OCI-LY7 (cell line): ENCODE measurements around the gene TLE3.

Experiments used
- CTCF ChIP-seq: fragments of 200-600 bp; sonication (generic); conservative IDR thresholded peaks from 2 replicates; pipeline ENCODE4 v1.5.1; 2014; ENCODE audit warnings: mild to moderate bottlenecking, antibody characterized with exemption, low read length, moderate library complexity, mixed read lengths
- EZH2phosphoT487 ChIP-seq: fragments of 200-600 bp; sonication (generic); IDR thresholded peaks from 2 replicates; pipeline ENCODE4 v1.6.1; 2018; ENCODE audit warnings: low read depth, borderline replicate concordance, mild to moderate bottlenecking, mixed run types, antibody characterized with exemption, low read length, moderate library complexity, mixed read lengths

- TF ChIP-seq CTCF (no peak), EZH2phosphoT487 (no peak)
These were observed 63.1 kb downstream of the TLE3 start for GRCh38 chr15:70034596-70034995.
